HG03103 (cell line): Measurements from ENCODE around the gene TGM1.

Experiments used
- ATAC-seq: cut with Tn5 transposase; IDR thresholded peaks from one replicate; pipeline ENCODE4 v1.9.1; 2021; ENCODE audit warnings: low read depth; ENCODE audit not compliant: unreplicated experiment

TGM1 gene

GRCh38 chr14:24271134-24271833, 8.3 kb upstream of the TGM1 start, which contains the start of gene RABGGTA:
TSS of gene RABGGTA (minus strand) at chr14:24271597. CDS start at chr14:24271115, 482 bp downstream.
- ATAC-seq, result peak; percentile 79

- ATAC-seq, result no peak
Measured at GRCh38 chr14:24270537-24271133, 7.7 kb upstream of the TGM1 start.

GRCh38 chr14:24269910-24270536, 7.0 kb upstream of the TGM1 start:
- ATAC-seq, result no peak

GRCh38 chr14:24269368-24269767, 6.4 kb upstream of the TGM1 start:
- no peak for ATAC-seq

GRCh38 chr14:24268225-24268624, 5.2 kb upstream of the TGM1 start:
- no peak for ATAC-seq

GRCh38 chr14:24267516-24267915, 4.5 kb upstream of the TGM1 start:
- ATAC-seq, result no peak

GRCh38 chr14:24266344-24267244, 3.6 kb upstream of the TGM1 start:
- no peak for ATAC-seq

- ATAC-seq, result no peak
Measured at GRCh38 chr14:24264298-24264697, 1.3 kb upstream of the TGM1 start.

GRCh38 chr14:24263848-24264247, 871 bp upstream of the TGM1 start:
- no peak for ATAC-seq

- ATAC-seq, result no peak
Measured at GRCh38 chr14:24261969-24262327, 1.0 kb downstream of the TGM1 start.

- ATAC-seq, result no peak
Measured at GRCh38 chr14:24261256-24261968, 1.6 kb downstream of the TGM1 start.

GRCh38 chr14:24260780-24261157, 2.2 kb downstream of the TGM1 start:
- no peak for ATAC-seq

- no peak for ATAC-seq
Measured at GRCh38 chr14:24260026-24260779, 2.8 kb downstream of the TGM1 start.

- ATAC-seq, result no peak
Measured at GRCh38 chr14:24259282-24260025, 3.5 kb downstream of the TGM1 start.

- ATAC-seq, result no peak
Measured at GRCh38 chr14:24258548-24259265, 4.3 kb downstream of the TGM1 start.

- no peak for ATAC-seq
Measured at GRCh38 chr14:24258119-24258518, 4.9 kb downstream of the TGM1 start.

GRCh38 chr14:24256960-24257359, 6.0 kb downstream of the TGM1 start:
- no peak for ATAC-seq

GRCh38 chr14:24255931-24256711, 6.9 kb downstream of the TGM1 start:
- no peak for ATAC-seq
